Superior temporal gyrus (tissue), 1 donor: ENCODE data around the gene PCYOX1L.

Experiments
- DNase-seq: peaks from one replicate; pipeline ENCODE4 v3.0.0-alpha.2; 2016; ENCODE audit errors: extremely low spot score

The PCYOX1L gene

GRCh38 chr5:149367972-149368645, 10.3 kb downstream of the PCYOX1L start:
- no peak for DNase-seq

- DNase-seq: no peak
These were observed 13.0 kb downstream of the PCYOX1L start for GRCh38 chr5:149370878-149371277.

DNA sequence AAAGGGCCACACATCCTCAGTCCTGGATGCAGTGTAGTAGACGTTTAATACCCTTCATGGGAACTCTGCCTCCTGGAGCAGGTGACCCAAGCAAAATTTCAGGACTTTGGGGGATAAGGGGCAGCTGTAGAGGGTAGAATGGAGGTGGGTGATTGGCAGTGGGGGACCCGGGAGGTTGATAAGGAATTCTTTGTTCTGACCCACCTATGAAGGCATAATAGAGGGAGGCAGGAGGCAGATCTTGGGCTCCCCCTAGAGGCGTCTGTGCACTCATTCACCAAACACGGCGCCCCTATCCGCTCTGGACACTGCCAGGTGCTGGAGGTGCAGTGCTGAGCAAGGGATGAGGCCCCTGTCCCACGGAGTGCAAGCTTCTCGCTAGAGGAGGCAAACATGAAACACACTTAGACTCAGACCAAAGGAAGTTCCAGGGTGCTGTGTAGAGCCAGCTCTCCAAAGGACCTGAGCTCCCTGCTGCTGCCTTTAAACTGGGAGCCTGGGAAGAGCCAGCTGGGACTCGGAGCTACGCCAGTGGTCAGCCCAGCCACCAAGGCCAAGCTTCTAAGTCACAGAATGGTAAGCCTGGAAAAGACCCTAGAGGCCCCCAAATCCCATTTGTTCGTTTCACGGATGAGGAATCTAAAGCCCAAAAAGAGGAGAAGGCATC, 13.6 kb downstream of the PCYOX1L start:
- peak; percentile 66 for DNase-seq

DNA sequence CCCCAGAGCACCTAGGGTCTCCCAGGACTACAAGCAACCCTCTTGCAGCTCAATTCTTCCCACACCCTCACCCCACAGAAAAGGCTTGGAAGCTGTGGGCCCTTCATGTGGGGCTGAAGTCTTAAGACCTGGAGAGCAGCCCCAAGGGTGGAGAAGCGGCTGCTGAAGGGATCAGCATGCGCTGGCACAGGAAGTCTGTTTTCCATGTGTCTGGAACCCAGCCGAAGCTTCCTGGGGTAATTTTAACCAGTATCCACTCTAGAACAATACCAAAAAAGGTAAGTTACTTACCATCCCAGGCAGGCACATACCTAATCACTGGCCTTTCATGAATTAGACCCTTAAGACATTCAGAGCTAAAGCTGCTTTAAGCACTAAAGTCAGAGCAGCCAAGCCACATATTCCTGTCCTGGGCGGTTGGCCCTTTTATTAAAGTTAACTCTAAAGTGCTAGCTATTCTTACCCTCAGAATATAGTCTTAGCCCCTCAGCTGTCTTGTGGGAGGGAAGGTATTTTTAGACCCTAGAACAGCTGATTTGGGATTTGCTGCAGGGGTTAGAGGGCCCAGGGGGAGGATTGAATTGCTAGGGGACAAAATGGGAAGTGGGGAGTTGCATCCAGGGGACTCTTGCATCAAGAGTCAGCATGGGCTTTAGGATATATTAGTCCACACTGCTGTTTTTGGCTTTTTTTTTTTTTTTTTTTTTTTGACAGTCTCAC, 14.4 kb downstream of the PCYOX1L start:
- DNase-seq: no peak

GRCh38 chr5:149372932-149373331, 15.1 kb downstream of the PCYOX1L start:
- DNase-seq: no peak

GRCh38 chr5:149374303-149374702, 16.5 kb downstream of the PCYOX1L start:
- no peak for DNase-seq

DNA sequence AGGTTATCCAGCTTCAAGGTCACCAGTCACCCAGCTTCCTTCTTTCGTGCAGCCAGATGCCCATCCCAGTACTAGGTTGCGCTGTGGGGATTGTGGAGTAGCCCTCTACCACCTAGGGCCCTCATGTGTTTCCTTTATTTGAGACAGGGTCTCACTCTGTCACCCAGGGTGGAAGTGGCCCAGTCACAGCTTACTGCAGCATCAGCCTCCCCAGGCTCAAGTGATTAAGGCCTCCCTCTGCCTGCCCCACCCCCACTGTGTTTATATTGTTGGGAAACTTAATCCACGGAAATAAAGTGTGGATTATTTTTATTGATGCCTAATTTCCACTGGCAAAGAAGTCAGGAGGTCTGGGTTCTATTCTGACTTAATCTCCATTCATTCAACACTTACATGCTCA, 17.0 kb downstream of the PCYOX1L start:
- DNase-seq: no peak

- no peak for DNase-seq
These were observed 17.6 kb downstream of the PCYOX1L start for GRCh38 chr5:149375434-149375833.

DNA sequence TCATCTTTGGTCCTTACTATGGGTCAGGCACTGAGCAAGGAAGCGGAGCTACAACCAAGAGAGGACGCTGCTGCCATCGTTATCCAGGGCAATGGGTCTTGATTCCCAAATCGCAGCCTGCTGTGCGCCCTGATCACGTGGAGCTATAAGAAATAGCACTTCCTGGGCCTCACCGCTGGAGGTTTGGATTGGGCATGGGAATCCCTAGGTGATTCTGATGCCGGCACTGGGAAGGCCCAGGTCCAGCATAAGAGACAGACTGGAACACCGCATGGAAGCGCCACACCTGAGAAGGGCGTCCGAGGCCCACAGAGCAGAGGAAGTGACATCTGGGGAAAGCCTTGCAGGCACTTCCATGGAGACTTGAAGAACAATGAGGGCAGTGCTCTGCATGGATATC, 18.3 kb downstream of the PCYOX1L start:
- DNase-seq: no peak

DNA sequence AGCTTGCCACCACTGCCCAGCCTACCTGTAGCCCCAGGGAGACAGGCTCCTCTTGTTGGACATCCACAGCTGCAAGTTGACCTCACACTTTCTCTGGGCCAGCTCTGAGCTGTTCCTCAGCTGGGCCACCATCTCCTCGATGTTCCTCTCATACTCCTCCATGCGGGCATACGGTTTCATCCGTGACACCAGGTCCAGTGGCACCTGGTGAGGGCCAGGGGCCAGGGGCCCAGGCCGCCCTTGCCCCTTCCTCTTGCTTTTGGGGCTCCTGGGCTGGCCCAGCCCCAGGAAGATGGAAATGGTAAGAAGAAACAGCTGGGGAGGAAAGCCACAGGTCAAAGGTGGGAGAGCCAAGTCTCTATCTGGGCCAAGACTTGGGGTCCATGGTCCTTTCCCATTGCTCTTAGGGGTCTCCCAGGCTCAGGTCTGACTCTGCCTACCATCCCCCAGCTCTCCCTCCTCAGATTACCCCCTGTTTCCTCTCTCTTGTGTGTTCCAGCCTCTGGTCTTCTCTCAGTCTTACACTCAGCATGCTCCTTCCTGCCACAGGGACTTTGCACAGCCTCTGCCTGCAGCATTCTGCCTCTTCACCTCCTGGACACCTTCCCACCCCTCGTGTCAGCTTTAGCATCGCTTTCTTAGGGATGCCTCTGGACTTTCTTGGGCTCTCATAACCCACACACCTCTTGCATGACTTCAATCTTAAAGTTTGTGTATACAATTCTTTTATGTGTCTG, 19.0 kb downstream of the PCYOX1L start:
- DNase-seq: no peak

DNA sequence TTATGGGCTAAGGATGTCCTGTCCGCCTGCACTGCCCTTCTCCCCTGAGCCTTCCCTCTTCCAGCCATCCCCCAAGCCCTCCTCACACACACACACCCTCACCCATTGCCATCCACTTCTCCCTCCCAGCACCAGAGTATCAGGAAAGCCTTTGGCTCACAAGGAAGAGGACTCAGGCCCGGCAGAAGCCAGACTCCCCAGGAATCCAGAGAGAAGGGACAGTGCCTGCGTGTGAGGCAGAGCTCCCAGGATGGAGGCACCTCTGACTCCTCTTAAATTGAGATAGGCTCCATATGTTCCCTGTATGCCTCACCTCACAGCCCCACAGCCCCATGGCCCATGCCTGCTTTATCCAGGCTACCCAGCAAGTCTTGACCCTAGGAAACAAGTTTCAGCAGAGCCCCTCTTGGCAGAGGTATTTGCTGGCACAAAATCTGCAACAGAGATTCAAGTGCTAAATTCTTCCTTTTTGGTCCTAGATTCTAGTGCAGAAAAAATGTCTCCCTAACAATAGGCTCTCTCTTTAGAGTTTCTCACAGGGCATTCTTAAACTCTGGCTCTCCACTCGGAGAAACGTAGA, 20.5 kb downstream of the PCYOX1L start:
- no peak for DNase-seq

GRCh38 chr5:149379177-149379761, 21.4 kb downstream of the PCYOX1L start, which contains the start of gene IL17B:
Gene IL17B, minus strand, starts transcription at chr5:149379292. Its CDS starts 67 bp downstream, at chr5:149379225.
- no peak for DNase-seq

DNA sequence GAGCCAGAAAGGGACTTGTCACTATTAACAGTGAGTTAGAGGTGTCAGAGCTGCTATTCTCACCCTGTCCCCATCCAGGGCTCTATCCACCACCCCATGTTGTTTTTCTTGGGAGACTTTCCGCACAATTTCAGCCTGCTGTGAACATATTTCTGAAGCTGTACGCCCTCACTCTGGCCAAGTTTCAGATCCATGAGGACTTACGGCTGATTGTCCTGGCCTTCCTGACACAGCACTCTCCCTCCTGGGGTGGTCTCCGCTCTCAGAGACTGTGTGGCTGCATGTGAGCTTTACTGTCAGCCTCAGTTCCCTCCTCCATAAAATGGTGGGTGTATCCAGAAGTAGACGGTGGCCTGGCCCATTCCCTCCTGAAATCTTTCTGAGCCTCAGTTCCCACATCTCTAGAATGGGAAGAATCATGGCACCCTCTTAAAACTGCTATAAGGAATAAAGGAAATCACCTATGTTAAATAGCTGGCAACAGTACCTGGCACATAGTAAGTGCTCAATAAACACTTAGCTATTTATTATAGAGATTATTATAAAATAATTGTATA, 22.1 kb downstream of the PCYOX1L start:
- DNase-seq: no peak

DNA sequence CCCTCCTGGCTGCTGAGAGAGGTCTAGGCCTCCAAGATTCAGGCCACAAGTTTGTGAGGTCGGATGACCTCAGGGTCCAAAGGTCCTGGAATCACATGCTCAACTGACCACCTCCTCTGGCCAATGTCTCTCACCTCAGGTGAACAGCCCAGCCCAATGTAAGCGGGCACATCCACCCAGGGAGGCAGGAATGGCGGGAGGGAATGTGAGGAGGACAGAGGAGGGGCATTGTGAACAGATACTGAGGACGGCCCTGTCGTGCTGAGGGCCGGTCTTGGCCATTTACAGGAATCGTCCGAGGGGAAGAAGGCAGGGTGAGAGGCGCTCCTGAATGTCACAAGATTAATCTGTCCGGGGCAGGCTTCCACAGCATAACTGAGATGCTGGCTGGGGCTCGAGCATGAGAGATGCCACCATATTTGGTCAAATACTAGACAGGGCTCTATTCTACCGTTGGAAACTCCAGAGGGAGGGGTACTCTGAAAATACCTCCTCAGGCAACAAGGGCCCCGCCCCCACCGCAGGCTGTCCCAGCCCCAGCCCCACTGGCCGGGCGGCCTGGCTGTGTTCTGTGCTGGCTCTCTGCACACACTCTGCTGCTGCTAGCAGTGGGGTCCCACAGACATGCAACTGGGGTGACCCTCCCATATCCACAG, 22.7 kb downstream of the PCYOX1L start:
- DNase-seq: no peak

DNA sequence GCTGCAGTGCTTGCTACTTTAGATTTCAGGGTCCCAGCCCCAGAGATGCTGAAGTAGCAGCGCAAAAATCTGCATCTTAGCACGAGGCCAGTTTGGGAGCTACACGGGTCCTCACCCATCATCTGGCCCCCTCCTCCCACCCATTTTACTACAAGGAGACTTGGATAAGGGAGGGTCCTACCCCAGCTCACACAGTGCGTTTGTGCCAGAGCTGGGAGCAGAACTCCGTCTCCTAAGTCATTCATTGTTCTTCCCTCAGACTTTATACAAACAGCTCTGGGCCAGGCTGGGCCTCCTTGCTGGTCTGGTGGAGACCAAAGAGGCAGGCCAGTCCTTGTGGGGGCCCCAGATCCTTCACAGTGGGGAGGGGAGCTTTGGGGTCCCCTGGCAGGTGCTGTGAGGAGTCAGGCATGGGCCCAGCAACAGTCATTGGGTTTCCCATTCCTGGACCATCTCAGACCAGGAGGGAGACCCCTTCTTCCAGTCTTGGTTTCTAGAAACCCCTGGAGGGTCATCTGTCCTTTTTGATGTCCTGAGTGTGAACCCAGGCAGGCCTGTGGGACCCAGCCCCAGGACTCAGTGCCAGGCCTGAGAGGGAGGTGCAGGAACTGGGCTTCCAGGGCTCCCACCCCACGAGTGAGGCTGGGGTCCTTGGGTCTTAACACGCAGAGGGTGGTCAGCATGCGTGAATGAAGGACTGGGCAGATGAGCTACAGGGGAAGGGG, 23.6 kb downstream of the PCYOX1L start:
- no peak for DNase-seq

- peak; percentile 61 for DNase-seq
These were observed 24.1 kb downstream of the PCYOX1L start for GRCh38 chr5:149381986-149382338.

DNA sequence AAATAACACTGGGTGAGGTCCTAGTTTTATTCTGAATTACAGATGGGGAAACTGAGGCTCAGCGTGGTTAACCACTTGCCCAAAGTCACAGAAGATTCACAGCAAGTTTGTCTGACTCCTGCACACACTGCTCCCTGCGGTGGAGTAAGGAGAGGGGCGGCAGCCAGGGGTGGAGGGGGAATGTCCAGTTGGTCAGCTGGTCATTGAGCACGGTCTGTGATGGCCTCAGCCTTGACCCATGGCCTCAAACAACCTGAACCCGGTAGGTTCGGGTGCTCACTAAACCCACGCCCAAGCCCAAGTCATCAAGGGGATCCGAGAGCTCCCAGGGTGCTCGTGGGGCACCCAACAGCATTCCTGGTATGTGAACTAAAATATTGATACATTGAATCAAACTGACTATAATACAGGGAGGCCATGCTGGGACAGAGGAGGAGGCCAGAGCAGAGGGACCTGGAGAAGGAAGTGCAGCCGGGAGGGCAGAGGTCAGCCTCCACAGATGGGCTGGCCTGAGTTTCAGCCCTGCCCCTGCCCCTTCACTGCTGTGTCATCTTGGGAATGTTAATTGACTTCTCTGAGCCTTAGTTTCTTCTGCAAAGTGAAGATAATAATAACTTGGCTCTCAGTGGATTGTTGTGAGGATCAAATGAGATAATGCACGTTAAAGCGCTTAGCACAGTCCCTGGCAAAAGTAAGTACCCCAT, 24.8 kb downstream of the PCYOX1L start:
- DNase-seq: no peak

DNA sequence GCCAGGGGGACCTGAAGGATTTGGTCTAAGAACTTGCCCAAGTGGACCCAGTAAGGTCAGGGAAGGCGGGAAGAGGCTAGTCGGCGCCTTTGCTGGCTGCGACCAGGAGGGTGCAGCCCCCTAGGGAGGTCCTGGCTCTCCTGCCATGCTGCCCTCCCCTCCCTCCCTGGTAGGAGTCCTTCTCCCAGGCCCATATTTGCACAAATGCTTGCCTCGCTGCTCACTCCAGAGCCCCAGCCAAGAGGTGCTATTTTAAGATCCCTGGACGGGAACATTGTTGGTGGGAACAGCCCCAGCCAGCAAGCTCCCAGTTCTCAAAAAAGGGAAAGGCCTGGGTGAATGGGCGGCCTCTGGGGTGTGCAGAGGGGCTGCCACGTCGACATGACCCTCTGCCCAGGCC, 25.6 kb downstream of the PCYOX1L start:
- no peak for DNase-seq

DNA sequence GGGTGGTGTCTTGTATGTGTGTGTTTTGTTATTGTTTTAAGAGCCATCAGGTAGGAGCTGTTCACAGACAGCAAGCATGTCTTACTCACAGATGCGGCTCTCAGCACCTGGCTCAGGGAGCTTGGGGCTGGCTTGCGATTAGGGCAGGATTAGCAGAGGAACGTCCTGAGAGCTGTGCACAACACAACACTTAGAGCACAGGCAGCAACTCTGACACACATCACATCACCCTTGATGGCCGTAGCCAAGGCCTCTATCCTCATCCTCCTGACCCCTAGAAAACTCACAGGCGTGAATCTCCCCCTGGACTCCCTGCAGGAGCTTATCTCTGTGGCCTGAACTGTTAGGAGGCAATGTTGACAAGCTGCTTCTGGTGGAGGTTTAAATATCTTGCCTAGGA, 28.3 kb downstream of the PCYOX1L start:
- no peak for DNase-seq
